OCI-LY7 (cell line): ENCODE results near the gene C6orf141. TPM values are rescaled to one million over a fixed set of nuclear protein-coding genes. Genes with fewer than 3 reads are reported as not detected.

Experiments used
- BruUV-seq: library from RNA; stranded (reverse); fragments of 400-500 nt; replicated peaks from 2 replicates; lab custom pipeline; 2021; lab: Mats Ljungman, UMichigan
- CTCF ChIA-PET: fragments of 300-600 bp; sonication (Branson Sonifier 250); formaldehyde crosslinking; loops from one replicate; lab custom pipeline; 2022; ENCODE audit warnings: antibody characterized with exemption; ENCODE audit not compliant: unreplicated experiment; lab: Charles Lee
- POLR2A ChIA-PET: fragments of 300-600 bp; sonication (Branson Sonifier 250); formaldehyde crosslinking; loops from one replicate; lab custom pipeline; 2022; ENCODE audit warnings: antibody characterized with exemption; lab: Charles Lee
- DNase-seq: peaks from one replicate; pipeline ENCODE4 v3.0.0-alpha.2; 2015; ENCODE audit warnings: low spot score
- H2AFZ ChIP-seq: fragments of 200-600 bp; sonication (generic), shearing (Covaris generic); 2 replicates; pipeline ENCODE4 v1.6.1; 2014; ENCODE audit warnings: mild to moderate bottlenecking, antibody characterized with exemption, low read length, moderate library complexity
- H3K27ac ChIP-seq: fragments of 200-600 bp; sonication (generic); 2 replicates; pipeline ENCODE4 v1.5.1; 2014; ENCODE audit warnings: mixed run types, low read depth, mild to moderate bottlenecking, moderate library complexity, low read length, inconsistent platforms; ENCODE audit not compliant: poor library complexity, severe bottlenecking
- H3K36me3 ChIP-seq: fragments of 200-600 bp; sonication (generic); 2 replicates; pipeline ENCODE4 v1.6.1; 2014; ENCODE audit warnings: mild to moderate bottlenecking, antibody characterized with exemption, low read length, moderate library complexity, mixed read lengths; ENCODE audit not compliant: insufficient read depth
- H3K4me1 ChIP-seq: fragments of 200-600 bp; sonication (generic); 2 replicates; pipeline ENCODE4 v1.5.1; 2014; ENCODE audit warnings: mild to moderate bottlenecking, low read length; ENCODE audit not compliant: insufficient read depth, poor library complexity, severe bottlenecking
- H3K4me2 ChIP-seq: fragments of 200-600 bp; sonication (generic); 2 replicates; pipeline ENCODE4 v1.6.1; 2014; ENCODE audit warnings: mild to moderate bottlenecking, low read length
- H3K4me3 ChIP-seq: fragments of 200-600 bp; sonication (generic); 2 replicates; pipeline ENCODE4 v1.5.1; 2014; ENCODE audit warnings: mild to moderate bottlenecking, low read depth, low read length; ENCODE audit not compliant: poor library complexity, severe bottlenecking
- H3K79me2 ChIP-seq: fragments of 200-600 bp; sonication (generic); 2 replicates; pipeline ENCODE4 v1.6.1; 2016; ENCODE audit warnings: low read depth, mild to moderate bottlenecking, low read length, moderate library complexity, mixed read lengths; ENCODE audit not compliant: insufficient read depth
- H3K9me2 ChIP-seq: fragments of 200-600 bp; sonication (generic); 2 replicates; pipeline ENCODE4 v1.6.1; 2016; ENCODE audit warnings: mild to moderate bottlenecking, low read length, mixed read lengths; ENCODE audit not compliant: insufficient read depth
- H3K9me3 ChIP-seq: fragments of 200-600 bp; sonication (generic); 2 replicates; pipeline ENCODE4 v1.6.1; 2014; ENCODE audit warnings: mild to moderate bottlenecking, mixed run types, low read length, mixed read lengths
- H4K20me1 ChIP-seq: fragments of 200-600 bp; sonication (generic); 2 replicates; pipeline ENCODE4 v1.6.1; 2014; ENCODE audit warnings: mild to moderate bottlenecking, antibody characterized with exemption, low read length, moderate library complexity, mixed read lengths; ENCODE audit not compliant: insufficient read depth
- CTCF ChIP-seq: fragments of 200-600 bp; sonication (generic); conservative IDR thresholded peaks from 2 replicates; pipeline ENCODE4 v1.5.1; 2014; ENCODE audit warnings: mild to moderate bottlenecking, antibody characterized with exemption, low read length, moderate library complexity, mixed read lengths
- EZH2phosphoT487 ChIP-seq: fragments of 200-600 bp; sonication (generic); IDR thresholded peaks from 2 replicates; pipeline ENCODE4 v1.6.1; 2018; ENCODE audit warnings: low read depth, borderline replicate concordance, mild to moderate bottlenecking, mixed run types, antibody characterized with exemption, low read length, moderate library complexity, mixed read lengths
- intact Hi-C: fragments of 100-400 bp; cut with micrococcal nuclease; formaldehyde crosslinking; loops from one replicate; pipeline ENCODE4 v1.10.0; 2022; ENCODE audit not compliant: unreplicated experiment
- total RNA-seq, 2 experiments: library from RNA; depleted of rRNA in 1 of 2; stranded (reverse); fragments of >200 nt in 1 of 2; shearing (Covaris generic) in 1 of 2; gene quantifications; 2 replicates each; pipeline ENCODE4 v1.2.3, GENCODE V29; 2014 to 2022

Gene C6orf141
- total RNA-seq, 2 experiments from 2014 or later: not detected

GRCh38 chr6:49528571-49528970 is 21.9 kb upstream of the C6orf141 start:
- Histone ChIP-seq H2AFZ (no peak overlapping the region), H4K20me1 (no peaks in the 10 kb centered on the region), H3K79me2 (no peaks in the 10 kb centered on the region), H3K9me3 (no peaks in the 10 kb centered on the region), H3K4me3 (no peak overlapping the region), H3K9me2 (no peaks in the 10 kb centered on the region), H3K36me3 (no peaks in the 10 kb centered on the region), H3K27ac (no peak overlapping the region), H3K4me2 (no peak overlapping the region), H3K4me1 (no peaks in the 10 kb centered on the region)
- no TSS peak for BruUV-seq
- CTCF ChIA-PET: no interaction called here
- no peak for DNase-seq
- POLR2A ChIA-PET: no interaction called here
- intact Hi-C loops: no loop called here
- TF ChIP-seq CTCF (no peak), EZH2phosphoT487 (no peak)

DNA sequence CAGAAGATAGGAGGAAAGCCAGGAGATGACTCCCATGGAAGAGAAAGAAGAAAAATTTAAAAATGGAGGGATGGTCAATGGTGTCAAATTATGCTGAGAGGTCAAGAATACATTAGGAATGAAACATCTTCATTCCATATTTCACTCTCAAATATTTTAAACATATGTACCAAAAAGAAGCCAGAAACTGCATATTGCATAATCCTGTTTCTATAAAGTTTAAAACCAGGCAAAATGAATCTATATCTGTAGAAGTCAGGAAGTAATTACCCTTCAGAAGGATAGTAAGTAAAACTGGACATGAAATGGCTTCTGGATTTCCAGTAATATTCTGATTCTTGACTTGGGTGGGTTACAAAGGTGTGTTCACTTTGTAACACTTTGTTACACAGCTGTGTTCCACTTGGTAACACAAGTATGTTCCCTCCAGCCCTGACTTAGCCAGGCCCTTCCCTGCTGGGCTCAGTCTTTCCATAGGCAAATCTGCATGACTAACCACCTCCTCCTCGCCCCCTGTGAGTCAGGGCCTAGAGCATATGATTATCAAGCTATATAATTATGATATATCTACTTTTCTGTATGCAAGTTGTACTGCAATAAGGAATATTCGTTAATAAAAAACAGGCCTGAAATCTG is 20.2 kb upstream of the C6orf141 start:
- no peak for DNase-seq
- Histone ChIP-seq H3K36me3 (no peaks in the 10 kb centered on the region), H3K9me3 (no peaks in the 10 kb centered on the region), H3K79me2 (no peaks in the 10 kb centered on the region), H3K4me1 (no peaks in the 10 kb centered on the region), H3K9me2 (no peaks in the 10 kb centered on the region), H4K20me1 (no peaks in the 10 kb centered on the region), H3K4me2 (no peak overlapping the region), H3K27ac (no peak overlapping the region), H2AFZ (no peak overlapping the region), H3K4me3 (no peak overlapping the region)
- no TSS peak for BruUV-seq
- ChIA-PET POLR2A (no interaction called here), CTCF (no interaction called here)
- intact Hi-C loops: no loop called here
- no peak for TF ChIP-seq CTCF
- TF ChIP-seq EZH2phosphoT487: no peak

GRCh38 chr6:49531774-49532569 is 18.5 kb upstream of the C6orf141 start:
- no peaks in the 10 kb centered on the region for H3K79me2 ChIP-seq
- TF ChIP-seq CTCF (peak; percentile 100), EZH2phosphoT487 (no peak)
- H3K9me2 ChIP-seq: no peaks in the 10 kb centered on the region
- no peaks in the 10 kb centered on the region for H4K20me1 ChIP-seq
- H3K4me1 ChIP-seq: no peaks in the 10 kb centered on the region
- H3K36me3 ChIP-seq: no peaks in the 10 kb centered on the region
- DNase-seq: peak; percentile 71
- BruUV-seq: no TSS peak
- no peak overlapping the region for H3K4me3 ChIP-seq
- POLR2A ChIA-PET: interaction anchor here (0.6 to 1.6 kb wide), 4 partner anchors 11 to 238 kb away, joined by 3 to 6 read pairs (median 4); no protein-coding TSS in a partner anchor
- peak overlapping the region; percentile 49; the same call in 1 of the 2 replicates for H2AFZ ChIP-seq
- H3K9me3 ChIP-seq: no peaks in the 10 kb centered on the region
- no peak overlapping the region for H3K4me2 ChIP-seq
- intact Hi-C loops: loop anchor here (1.0 to 2.0 kb wide), 2 partner anchors 75 to 317 kb away; no protein-coding TSS in a partner anchor
- H3K27ac ChIP-seq: no peak overlapping the region
- CTCF ChIA-PET: no interaction called here
